Heart left ventricle (tissue), 16 donors: Measurements from ENCODE around the gene OR1D2. TPM values are rescaled to one million over a fixed set of nuclear protein-coding genes. Genes with fewer than 3 reads are reported as not detected.
"Not testable (repeated sequence)": the region's sequence is repeated elsewhere in the genome, so short reads cannot be mapped to it uniquely, and the experiment has no call there.

ENCODE experiments used
- ATAC-seq, 4 donors: fragments of 200-7000 bp; cut with Tn5 transposase; one replicate each; pipeline ENCODE4 v1.9.1; 2020 to 2022; ENCODE audit warnings: moderate library complexity in 4 of 4, mild to moderate bottlenecking in 3 of 4, moderate number of reproducible peaks in 1 of 4
- DNase-seq, 5 donors: peaks; one replicate each; pipeline ENCODE4 v3.0.0-alpha.2; 2020
- H3K27ac ChIP-seq, 12 donors: fragments of 200-600 bp; sonication (generic) in 4 of 12; one replicate each; pipeline versions ENCODE4 v1.5.0 to v1.8.0; 2016 to 2022; ENCODE audit warnings: mild to moderate bottlenecking in 2 of 12
- H3K27me3 ChIP-seq, 9 donors: fragments of 200-600 bp; sonication (generic) in 2 of 9; one replicate each; pipeline versions ENCODE4 v1.5.1 to v1.8.0; 2016 to 2022; ENCODE audit warnings: mild to moderate bottlenecking in 3 of 9
- H3K36me3 ChIP-seq, 9 donors: fragments of 200-600 bp; sonication (generic) in 2 of 9; one replicate each; pipeline versions ENCODE4 v1.5.0 to v1.8.0; 2018 to 2022; ENCODE audit warnings: mild to moderate bottlenecking in 2 of 9
- H3K4me1 ChIP-seq, 12 donors: fragments of 200-600 bp; sonication (generic) in 4 of 12; one replicate each; pipeline versions ENCODE4 v1.5.0 to v1.8.0; 2016 to 2022; ENCODE audit warnings: mild to moderate bottlenecking in 3 of 12
- H3K4me3 ChIP-seq, 12 donors: fragments of 200-600 bp; sonication (generic) in 4 of 12; one replicate each; pipeline versions ENCODE4 v1.5.0 to v1.8.0; 2017 to 2022; ENCODE audit warnings: mild to moderate bottlenecking in 9 of 12, moderate library complexity in 4 of 12
- H3K9me3 ChIP-seq, 12 donors: fragments of 200-600 bp; sonication (generic) in 4 of 12; one replicate each; pipeline versions ENCODE4 v1.5.0 to v1.8.0; 2016 to 2022; ENCODE audit warnings: mild to moderate bottlenecking in 1 of 12
- POLR2A ChIP-seq, 2 donors: fragments of 450-650 bp; IDR thresholded peaks; one replicate each; pipeline ENCODE4 v1.6.1; 2017; ENCODE audit warnings: antibody characterized with exemption in 2 of 2, mild to moderate bottlenecking in 2 of 2, moderate library complexity in 2 of 2
- WGBS, 4 donors: extraction: QIAGEN DNeasy Blood & Tissue Kit in 2 of 4; methylation state at CpG; one replicate each; pipeline versions ENCODE4 v1.1.5 to v1.1.7; 2013 to 2018; 5-methylcytosine and 5-hydroxymethylcytosine counted together
- intact Hi-C, 10 donors: fragments of 100-400 bp; cut with DNase I; formaldehyde crosslinking; loops; one replicate each; pipeline versions ENCODE4 v1.11.1 to v1.14.2; 2022
- long read RNA-seq, 3 donors: library from polyadenylated mRNA; unstranded; transcript quantifications; one replicate each; pipeline ENCODE4 v2.0.0, GENCODE V29; 2020 to 2021
- polyA plus RNA-seq, 2 donors: library from polyadenylated mRNA; stranded (reverse); fragments of 200-250 nt; gene quantifications; one replicate each; pipeline ENCODE4 v1.2.3, GENCODE V29; 2013
- total RNA-seq, 9 donors: library from RNA; depleted of rRNA in 2 of 9; stranded (reverse); fragments of >200 nt in 2 of 9; fragmentation: NEBNext Ultra II Directional in 3 of 9; extraction: Animal tissue kit (Norgen Biotek cat#: 25700) in 3 of 9; gene quantifications; one replicate each; pipeline versions ENCODE4 v1.1.0 to v1.2.4, GENCODE V29; 2016 to 2023
- TF ChIP-seq, protein P1 (sequence below), 12 donors: fragments of 200-600 bp; sonication (generic) in 4 of 12; IDR thresholded peaks; one replicate each; pipeline versions ENCODE4 v1.5.0 to v1.8.0; 2018 to 2022; ENCODE audit warnings: antibody characterized with exemption in 12 of 12, mild to moderate bottlenecking in 5 of 12
- donor health status: ischemic (EF 13 %, LVEDD 7.1; RV severe dilation, severe dysfunction).
- donor health status: healthy with polysubstance abuse.
- donor health status: DM: no; HTN: yes; CAD: no.
- donor health status: DM: no; HTN: no; CAD: no.
- donor health status: ischemic (EF 25% LVEDD 6.9; RV normal size, moderate dysfunction).
- donor health status: ischemic (EF 25% LVEDD 5.7; RV mildly dilated, moderate dysfunction).
- donor health status: healthy.
- donor health status: DM: yes; HTN: yes; CAD: no.
- donor health status: ischemic (EF 35%, LVEDD 5.7; RV mildly dilated, moderate dysfunction).
- donor health status: nonischemic (EF 11% LVEDD 7.7; RV severe dilation, severe dysfunction).
- donor health status: DM: yes; HTN: yes; CAD: no.
- donor health status: PGD.
- donor health status: ischemic (EF 29% LVEDD 5.4; RV normal size, mild dysfunction).
- donor health status: nonischemic (EF 23%, LVEDD 6.1; RV moderate dilation, normal function).

The OR1D2 gene, protein sequence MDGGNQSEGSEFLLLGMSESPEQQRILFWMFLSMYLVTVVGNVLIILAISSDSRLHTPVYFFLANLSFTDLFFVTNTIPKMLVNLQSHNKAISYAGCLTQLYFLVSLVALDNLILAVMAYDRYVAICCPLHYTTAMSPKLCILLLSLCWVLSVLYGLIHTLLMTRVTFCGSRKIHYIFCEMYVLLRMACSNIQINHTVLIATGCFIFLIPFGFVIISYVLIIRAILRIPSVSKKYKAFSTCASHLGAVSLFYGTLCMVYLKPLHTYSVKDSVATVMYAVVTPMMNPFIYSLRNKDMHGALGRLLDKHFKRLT
- total RNA-seq, result not detected
- polyA plus RNA-seq, result not detected
- long read RNA-seq, donor 1, result 0 reads
- long read RNA-seq, donor 2, result 0 reads
- long read RNA-seq, donor 3, result 0 reads

DNA sequence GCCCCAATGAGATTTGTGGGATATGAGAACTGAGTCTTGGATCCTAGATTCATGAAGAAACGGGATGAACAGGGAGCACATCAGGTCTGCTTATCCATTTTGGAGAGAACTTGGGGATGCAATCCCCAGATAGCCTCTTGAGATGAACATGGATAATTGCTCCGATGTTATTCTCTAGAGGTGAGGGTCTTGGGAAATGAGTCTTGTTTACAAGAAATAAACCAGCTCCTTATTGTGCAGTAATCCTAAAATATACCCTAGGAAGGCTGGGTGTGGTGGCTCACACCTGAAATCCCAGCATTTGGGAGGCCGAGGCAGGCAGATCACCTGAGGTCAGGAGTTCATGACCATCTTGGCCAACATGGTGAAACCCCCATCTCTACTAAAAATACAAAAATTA lies at the start of gene OR1D2:
TSS of gene OR1D2 (minus strand) at position 101 of the 400 bp plus-strand sequence. CDS start 11,426 bp downstream, outside the sequence.
- no peak within 1 kb of the TSS for H3K27ac ChIP-seq
- DNase-seq, result no peak
- ATAC-seq, result no peak
- intact Hi-C loops, result no loop called here
- no peaks in the 10 kb centered on the region for H3K27me3 ChIP-seq
- H3K4me3 ChIP-seq, result no peak within 1 kb of the TSS
- 61 to 68% (median 63%) methylated on average over 3 of the region's 3 CpGs for WGBS, 4 donors
- peaks cover 0 to 38% (median 5%) of the 10 kb centered on the region in 12 donors for H3K9me3 ChIP-seq
- no peaks in the 10 kb centered on the region for H3K36me3 ChIP-seq
- H3K4me1 ChIP-seq, result no peaks in the 10 kb centered on the region
- TF ChIP-seq, protein P1, sequence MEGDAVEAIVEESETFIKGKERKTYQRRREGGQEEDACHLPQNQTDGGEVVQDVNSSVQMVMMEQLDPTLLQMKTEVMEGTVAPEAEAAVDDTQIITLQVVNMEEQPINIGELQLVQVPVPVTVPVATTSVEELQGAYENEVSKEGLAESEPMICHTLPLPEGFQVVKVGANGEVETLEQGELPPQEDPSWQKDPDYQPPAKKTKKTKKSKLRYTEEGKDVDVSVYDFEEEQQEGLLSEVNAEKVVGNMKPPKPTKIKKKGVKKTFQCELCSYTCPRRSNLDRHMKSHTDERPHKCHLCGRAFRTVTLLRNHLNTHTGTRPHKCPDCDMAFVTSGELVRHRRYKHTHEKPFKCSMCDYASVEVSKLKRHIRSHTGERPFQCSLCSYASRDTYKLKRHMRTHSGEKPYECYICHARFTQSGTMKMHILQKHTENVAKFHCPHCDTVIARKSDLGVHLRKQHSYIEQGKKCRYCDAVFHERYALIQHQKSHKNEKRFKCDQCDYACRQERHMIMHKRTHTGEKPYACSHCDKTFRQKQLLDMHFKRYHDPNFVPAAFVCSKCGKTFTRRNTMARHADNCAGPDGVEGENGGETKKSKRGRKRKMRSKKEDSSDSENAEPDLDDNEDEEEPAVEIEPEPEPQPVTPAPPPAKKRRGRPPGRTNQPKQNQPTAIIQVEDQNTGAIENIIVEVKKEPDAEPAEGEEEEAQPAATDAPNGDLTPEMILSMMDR (IDR thresholded peaks at IDR 0.05), result no peak
- no peak for TF ChIP-seq POLR2A (IDR thresholded peaks at IDR 0.05)

DNA sequence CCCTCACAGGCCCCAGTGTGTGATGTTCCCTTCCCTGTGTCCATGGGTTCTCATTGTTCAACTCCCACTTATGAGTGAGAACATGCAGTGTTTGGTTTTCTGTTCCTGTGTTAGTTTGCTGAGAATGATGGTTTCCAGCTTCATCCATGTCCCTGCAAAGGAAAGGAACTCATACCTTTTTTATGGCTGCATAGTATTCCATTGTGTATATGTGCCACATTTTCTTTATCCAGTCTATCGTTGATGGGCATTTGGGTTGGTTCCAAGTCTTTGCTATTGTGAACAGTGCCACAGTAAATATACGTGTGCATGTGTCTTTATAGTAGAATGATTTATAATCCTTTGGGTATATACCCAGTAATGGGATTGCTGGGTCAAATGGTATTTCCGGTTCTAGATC lies 33.3 kb upstream of the OR1D2 start:
- ATAC-seq, intact Hi-C loops, H3K4me3 ChIP-seq, H3K36me3 ChIP-seq, DNase-seq, H3K4me1 ChIP-seq, H3K27me3 ChIP-seq, H3K27ac ChIP-seq: not testable (repeated sequence)
- 82 to 91% (median 87%) methylated on average over 2 to 3 of the region's 3 CpGs for WGBS, 4 donors
- peaks cover 0 to 18% (median 2%) of the 10 kb centered on the region in 12 donors for H3K9me3 ChIP-seq

DNA sequence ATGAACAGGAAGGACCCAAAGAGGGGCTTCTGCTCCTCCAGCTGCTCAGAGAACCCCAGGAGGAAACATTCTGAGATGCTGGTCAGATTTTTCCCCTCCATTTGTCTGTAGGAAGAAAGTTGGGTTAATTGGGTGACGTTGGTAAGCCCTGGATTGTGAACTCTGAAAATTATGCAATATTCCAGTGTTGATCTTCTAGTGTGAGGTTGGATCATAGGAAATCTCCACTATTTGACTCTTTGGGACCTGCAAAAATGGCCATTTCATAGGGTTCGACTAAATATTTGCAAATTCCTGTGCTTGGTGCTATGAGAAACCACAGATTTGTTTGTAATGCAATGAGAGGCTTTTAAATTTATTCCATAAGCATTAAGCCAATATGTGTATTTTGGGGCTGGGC lies 23.2 kb upstream of the OR1D2 start, which contains the start of gene OR1G1:
TSS of gene OR1G1 (minus strand) at position 101 of the 400 bp plus-strand sequence. CDS start at position 101, 0 bp downstream.
- WGBS, 4 donors, result 72 to 82% (median 78%) methylated on average over 2 of the region's 2 CpGs
- no peaks in the 10 kb centered on the region for H3K4me1 ChIP-seq
- TF ChIP-seq POLR2A (IDR thresholded peaks at IDR 0.05), result no peak
- TF ChIP-seq, protein P1 (IDR thresholded peaks at IDR 0.05), result no peak
- H3K36me3 ChIP-seq, result no peaks in the 10 kb centered on the region
- H3K4me3 ChIP-seq, result no peak within 1 kb of the TSS
- intact Hi-C loops, result no loop called here
- ATAC-seq, result no peak
- no peak for DNase-seq
- H3K27ac ChIP-seq, result no peak within 1 kb of the TSS
- peaks cover 0 to 10% (median 4%) of the 10 kb centered on the region in 9 donors for H3K27me3 ChIP-seq
- H3K9me3 ChIP-seq, result no peaks in the 10 kb centered on the region

DNA sequence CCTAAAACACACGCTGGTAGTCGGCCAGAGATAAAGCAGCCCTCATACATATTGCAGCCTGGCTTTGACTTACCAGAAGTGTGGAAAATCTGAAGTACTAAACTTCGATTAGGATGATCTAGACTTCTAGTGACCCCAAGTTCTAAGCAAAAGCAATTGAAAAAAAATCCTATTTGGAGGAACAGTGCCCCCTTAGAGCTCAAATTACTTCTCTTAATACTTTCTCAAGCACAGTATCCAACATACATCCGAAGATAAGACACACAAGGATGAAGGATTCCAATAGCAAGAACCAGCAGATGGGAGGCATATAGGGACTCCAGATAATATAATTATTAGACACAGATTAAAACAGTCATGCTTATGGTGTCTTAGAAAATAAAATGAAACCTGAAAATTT lies 30.4 kb downstream of the OR1D2 start:
- H3K4me3 ChIP-seq, DNase-seq, intact Hi-C loops, H3K27ac ChIP-seq, H3K27me3 ChIP-seq, H3K4me1 ChIP-seq, H3K36me3 ChIP-seq, ATAC-seq: not testable (repeated sequence)
- peaks cover 0 to 16% (median 0%) of the 10 kb centered on the region in 12 donors for H3K9me3 ChIP-seq
- 31 to 77% (median 62%) methylated on average over 4 of the region's 4 CpGs for WGBS, 4 donors

DNA sequence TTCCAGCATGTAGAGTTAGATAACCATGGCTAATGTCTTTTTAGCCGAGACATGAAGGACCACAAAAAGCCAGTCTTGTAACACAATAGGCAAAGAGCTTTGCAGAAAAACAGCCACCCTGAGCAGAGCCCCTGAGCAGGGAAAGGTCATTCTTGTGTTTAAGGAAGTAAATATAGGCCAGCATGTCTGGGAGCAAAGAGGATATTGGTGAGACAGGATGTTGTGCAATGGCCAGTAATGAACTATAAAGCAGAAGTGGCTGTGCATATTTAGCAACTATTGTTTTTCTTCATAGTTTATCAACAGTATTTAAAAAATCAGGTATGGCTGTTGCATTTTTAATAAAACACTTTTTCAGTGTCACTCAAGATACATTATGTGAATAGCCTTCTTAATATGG lies 39.0 kb downstream of the OR1D2 start:
- H3K27ac ChIP-seq, intact Hi-C loops, H3K9me3 ChIP-seq, H3K27me3 ChIP-seq, H3K4me1 ChIP-seq, DNase-seq, H3K36me3 ChIP-seq, H3K4me3 ChIP-seq: not testable (repeated sequence)
- ATAC-seq, result peak in 3 of 4 donors; percentile 65 to 95 (median 91)
- 33% methylated on average over 1 of the region's 1 CpG; no CpG with 5 or more reads in 3 of the 4 donors for WGBS, 4 donors

DNA sequence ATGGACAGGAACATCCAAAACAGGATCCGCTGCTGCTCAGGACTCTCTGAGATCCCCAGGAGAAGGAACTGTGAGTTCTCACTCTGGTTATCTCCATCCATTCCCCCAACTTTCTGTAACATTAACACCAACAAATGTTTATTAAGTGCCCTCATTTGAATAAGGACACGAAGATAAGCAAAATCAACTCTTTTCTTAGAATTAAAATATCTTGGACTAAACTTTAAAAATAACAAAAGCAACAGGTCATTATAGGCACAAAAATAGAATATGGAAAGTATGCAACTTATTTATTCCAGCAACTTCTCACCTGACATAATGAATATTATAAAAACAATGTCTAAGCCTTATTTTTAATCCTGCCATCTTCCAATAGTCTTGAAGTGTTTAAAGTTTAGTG lies 40.7 kb downstream of the OR1D2 start, which contains the start of gene OR1D5:
TSS of gene OR1D5 (minus strand) at position 101 of the 400 bp plus-strand sequence. CDS start at position 101, 0 bp downstream.
- H3K9me3 ChIP-seq, H3K36me3 ChIP-seq, DNase-seq, H3K27ac ChIP-seq, H3K4me1 ChIP-seq, H3K4me3 ChIP-seq, intact Hi-C loops, H3K27me3 ChIP-seq, ATAC-seq: not testable (repeated sequence)
- WGBS, 4 donors, result 56 to 88% (median 65%) methylated on average over 1 to 2 of the region's 2 CpGs

DNA sequence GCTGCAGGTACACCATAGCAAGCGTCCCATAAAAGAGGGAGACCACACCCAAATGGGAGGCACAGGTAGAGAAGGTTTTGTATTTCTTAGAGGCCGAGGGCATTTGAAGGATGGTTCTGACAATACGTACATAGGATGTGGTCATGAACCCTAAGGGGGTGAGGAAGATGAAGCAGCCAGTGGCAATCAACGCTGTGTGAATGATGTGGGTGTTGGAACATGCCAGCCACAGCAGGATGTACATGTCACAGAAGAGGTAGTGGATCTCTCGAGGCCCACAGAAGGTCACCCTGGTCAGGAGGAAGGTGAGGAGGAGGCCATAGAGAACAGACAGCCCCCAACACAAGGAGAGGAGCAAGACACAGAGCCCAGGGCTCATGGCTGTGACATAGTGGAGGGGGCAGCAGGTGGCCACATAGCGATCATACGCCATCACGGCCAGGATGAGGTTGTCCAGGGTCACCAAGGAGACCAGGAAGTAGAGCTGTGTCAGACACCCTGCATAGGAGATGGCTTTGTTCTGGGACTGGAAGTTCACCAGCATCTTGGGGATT lies 41.3 kb downstream of the OR1D2 start:
- H3K27ac ChIP-seq, H3K4me3 ChIP-seq, H3K9me3 ChIP-seq, intact Hi-C loops, ATAC-seq, H3K27me3 ChIP-seq, DNase-seq, H3K4me1 ChIP-seq, H3K36me3 ChIP-seq: not testable (repeated sequence)
- WGBS, 4 donors, result 82 to 92% (median 85%) methylated on average over 6 to 8 of the region's 8 CpGs

DNA sequence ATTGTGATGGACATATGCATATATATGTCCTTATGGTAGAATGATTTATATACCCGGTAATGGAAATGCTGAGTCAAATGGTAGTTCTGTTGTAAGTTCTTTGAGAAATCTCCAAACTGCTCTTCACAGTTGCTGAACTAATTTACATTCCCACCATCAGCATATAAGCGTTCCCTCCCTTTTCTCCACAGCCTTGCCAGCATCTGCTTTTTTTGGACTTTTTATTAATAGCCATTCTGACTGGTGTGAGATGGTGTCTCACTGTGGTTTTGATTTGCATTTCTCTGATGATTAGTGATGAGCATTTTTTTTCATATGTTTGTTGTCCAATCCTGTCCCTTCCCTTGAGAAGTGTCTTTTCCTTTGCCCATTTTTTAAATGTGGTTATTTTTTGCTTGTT lies 49.4 kb downstream of the OR1D2 start:
- H3K4me3 ChIP-seq, H3K4me1 ChIP-seq, intact Hi-C loops, H3K27me3 ChIP-seq, DNase-seq, H3K27ac ChIP-seq, ATAC-seq, H3K36me3 ChIP-seq, H3K9me3 ChIP-seq: not testable (repeated sequence)
- 78 to 97% (median 81%) methylated on average over 1 of the region's 2 CpGs for WGBS, 4 donors
